Measurements from ENCODE around the gene COX8A.

COX8A gene

DNA sequence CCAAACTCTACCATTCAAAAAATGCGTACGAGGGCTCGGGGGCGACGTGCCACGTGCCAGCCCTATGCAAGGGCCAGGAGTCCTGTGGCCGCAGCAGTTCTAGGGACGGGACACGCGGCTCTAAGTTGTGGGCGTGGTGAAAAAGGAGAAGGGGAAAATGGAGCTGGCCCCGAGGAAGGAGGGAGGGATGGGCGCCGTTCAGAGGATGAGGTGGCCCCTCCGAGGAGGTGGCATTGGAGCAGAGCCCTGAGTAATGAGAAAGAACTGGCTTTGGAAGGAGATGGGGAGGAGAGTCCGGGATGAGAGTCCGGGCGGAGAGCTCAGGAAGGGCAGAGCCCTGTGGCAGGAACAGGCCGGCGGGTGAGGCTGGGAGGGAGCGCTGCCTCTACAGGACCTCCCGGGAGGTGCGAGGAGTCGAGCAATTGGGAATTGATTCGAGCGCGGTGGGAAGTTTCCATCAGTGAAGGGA, 32.8 kb downstream of the COX8A start:
- Histone ChIP-seq H3K56ac (ENCODE audit: low read length) (peak overlapping the region; percentile 15), H3K18ac (ENCODE audit: low read length) (no peak overlapping the region), H2BK120ac (ENCODE audit: low read depth, low read length) (no peak overlapping the region), H3K27ac (ENCODE audit: low read depth, low read length) (no peak overlapping the region), H3K4me2 (ENCODE audit: low read length) (peak overlapping the region; percentile 54), H2AK5ac (ENCODE audit: low read length) (no peak overlapping the region), H4K8ac (ENCODE audit: low read depth, low read length) (no peak overlapping the region), H4K5ac (ENCODE audit: low read length) (no peak overlapping the region), H3K27me3 (ENCODE audit: insufficient read depth, low read length, poor library complexity) (peaks cover 15% of the 10 kb centered on the region), H3K79me2 (ENCODE audit: control insufficient read depth, insufficient read depth, low read length) (no peaks in the 10 kb centered on the region), H2BK15ac (replicated peaks; ENCODE audit: low read depth) (no peak overlapping the region), H3K4me3 (ENCODE audit: low read length) (no peak overlapping the region), H3K4ac (ENCODE audit: low read depth, low read length) (no peak overlapping the region), H2BK5ac (ENCODE audit: low read length) (no peak overlapping the region), H3K9ac (ENCODE audit: low read length) (no peak overlapping the region), H3K4me1 (ENCODE audit: control insufficient read depth, low read depth, low read length) (no peaks in the 10 kb centered on the region), H3K23ac (ENCODE audit: low read length) (no peak overlapping the region), H3K79me1 (ENCODE audit: low read length) (no peaks in the 10 kb centered on the region), H3K36me3 (ENCODE audit: control insufficient read depth, insufficient read depth, low read length) (no peaks in the 10 kb centered on the region)
- DNase-seq, result peak; percentile 44
- WGBS (ENCODE audit: extremely low coverage, insufficient coverage, low lambda C conversion rate), result no CpG with 5 or more reads among the region's 27 CpGs

DNA sequence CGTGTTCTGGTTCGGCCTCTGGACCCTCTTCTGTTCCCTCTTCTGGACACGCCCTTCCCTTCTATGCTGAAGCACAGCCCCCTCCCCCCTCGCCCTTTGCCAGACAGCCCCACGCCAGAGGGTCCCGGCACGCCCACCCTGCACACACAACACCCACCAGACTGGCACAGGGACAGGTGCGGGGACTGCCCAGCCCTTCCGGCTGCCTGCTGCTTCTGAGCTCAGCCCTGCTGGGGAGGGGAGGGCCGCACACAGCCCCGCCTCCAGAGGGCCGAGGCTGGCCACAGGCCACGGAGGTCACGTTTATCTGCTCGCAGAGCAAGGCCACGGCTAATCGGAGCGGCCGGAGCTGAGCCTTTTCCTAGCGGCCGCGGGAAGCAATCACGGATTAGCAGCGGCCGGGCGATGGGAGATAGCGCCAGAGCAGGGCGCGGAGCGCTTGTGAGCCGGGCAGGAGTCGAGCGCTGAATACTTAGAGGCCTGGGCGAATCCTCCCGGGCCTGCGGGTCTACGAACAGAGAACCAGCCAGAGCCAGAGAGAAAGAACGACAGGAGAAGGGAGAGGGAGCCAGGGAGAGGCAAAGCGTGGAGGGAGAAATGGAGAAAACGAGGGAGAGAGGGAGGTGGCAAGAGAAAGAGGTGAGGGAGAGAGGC, 33.3 kb downstream of the COX8A start:
- Histone ChIP-seq H3K9ac (ENCODE audit: low read length) (peak overlapping the region; percentile 42), H3K79me2 (ENCODE audit: control insufficient read depth, insufficient read depth, low read length) (no peaks in the 10 kb centered on the region), H3K4me3 (ENCODE audit: low read length) (no peak overlapping the region), H3K4me1 (ENCODE audit: control insufficient read depth, low read depth, low read length) (no peaks in the 10 kb centered on the region), H3K23ac (ENCODE audit: low read length) (no peak overlapping the region), H4K8ac (ENCODE audit: low read depth, low read length) (no peak overlapping the region), H3K4me2 (ENCODE audit: low read length) (peak overlapping the region; percentile 54), H3K4ac (ENCODE audit: low read depth, low read length) (no peak overlapping the region), H3K27ac (ENCODE audit: low read depth, low read length) (no peak overlapping the region), H2AK5ac (ENCODE audit: low read length) (no peak overlapping the region), H2BK120ac (ENCODE audit: low read depth, low read length) (no peak overlapping the region), H2BK5ac (ENCODE audit: low read length) (no peak overlapping the region), H3K36me3 (ENCODE audit: control insufficient read depth, insufficient read depth, low read length) (no peaks in the 10 kb centered on the region), H3K56ac (ENCODE audit: low read length) (peak overlapping the region; percentile 34), H4K5ac (ENCODE audit: low read length) (no peak overlapping the region), H3K27me3 (ENCODE audit: insufficient read depth, low read length, poor library complexity) (peaks cover 15% of the 10 kb centered on the region), H3K18ac (ENCODE audit: low read length) (no peak overlapping the region), H3K79me1 (ENCODE audit: low read length) (no peaks in the 10 kb centered on the region), H2BK15ac (replicated peaks; ENCODE audit: low read depth) (no peak overlapping the region)
- WGBS (ENCODE audit: extremely low coverage, insufficient coverage, low lambda C conversion rate), result no CpG with 5 or more reads among the region's 40 CpGs
- DNase-seq, result peak; percentile 83

DNA sequence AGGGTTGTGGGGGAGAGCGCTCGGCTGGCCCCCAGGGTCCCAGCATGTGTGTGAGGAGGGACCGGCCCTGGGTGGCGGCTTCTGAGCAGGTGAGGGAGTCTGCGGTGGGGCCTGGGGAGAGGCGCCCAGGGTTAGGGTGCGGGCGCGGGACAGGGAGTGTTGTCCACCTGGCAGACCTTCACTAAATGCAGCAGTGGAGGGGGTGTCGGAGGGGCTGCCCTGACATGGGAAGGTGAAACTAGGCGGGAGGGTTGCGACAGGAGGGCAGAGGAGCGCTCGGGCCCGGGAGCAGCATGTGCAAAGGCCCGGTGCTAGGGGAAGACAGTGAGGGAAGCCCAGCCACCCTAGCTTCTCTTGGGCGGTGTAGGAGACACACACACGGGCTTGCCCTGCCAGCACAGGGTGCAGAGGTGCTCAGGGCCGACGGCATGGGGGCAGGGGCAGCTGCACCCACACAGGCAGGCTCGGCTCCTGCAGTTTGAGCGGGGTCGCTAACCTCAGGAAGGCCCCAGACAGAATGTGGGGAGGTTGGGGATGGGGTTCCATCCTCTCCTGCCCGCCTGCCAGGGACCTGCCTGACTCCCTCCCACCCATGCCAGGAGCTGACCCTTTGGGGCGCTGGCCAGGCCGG, 34.0 kb downstream of the COX8A start:
- Histone ChIP-seq H3K4me2 (ENCODE audit: low read length) (no peak overlapping the region), H2BK120ac (ENCODE audit: low read depth, low read length) (no peak overlapping the region), H2BK5ac (ENCODE audit: low read length) (no peak overlapping the region), H3K56ac (ENCODE audit: low read length) (peak overlapping the region; percentile 34), H3K4ac (ENCODE audit: low read depth, low read length) (no peak overlapping the region), H2BK15ac (replicated peaks; ENCODE audit: low read depth) (no peak overlapping the region), H3K27ac (ENCODE audit: low read depth, low read length) (no peak overlapping the region), H3K4me3 (ENCODE audit: low read length) (no peak overlapping the region), H3K79me1 (ENCODE audit: low read length) (no peaks in the 10 kb centered on the region), H3K9ac (ENCODE audit: low read length) (peak overlapping the region; percentile 42), H3K23ac (ENCODE audit: low read length) (no peak overlapping the region), H3K18ac (ENCODE audit: low read length) (no peak overlapping the region), H3K4me1 (ENCODE audit: control insufficient read depth, low read depth, low read length) (no peaks in the 10 kb centered on the region), H4K8ac (ENCODE audit: low read depth, low read length) (no peak overlapping the region), H4K5ac (ENCODE audit: low read length) (no peak overlapping the region), H3K27me3 (ENCODE audit: insufficient read depth, low read length, poor library complexity) (peaks cover 15% of the 10 kb centered on the region), H3K79me2 (ENCODE audit: control insufficient read depth, insufficient read depth, low read length) (no peaks in the 10 kb centered on the region), H2AK5ac (ENCODE audit: low read length) (no peak overlapping the region), H3K36me3 (ENCODE audit: control insufficient read depth, insufficient read depth, low read length) (no peaks in the 10 kb centered on the region)
- WGBS (ENCODE audit: extremely low coverage, insufficient coverage, low lambda C conversion rate), result no CpG with 5 or more reads among the region's 26 CpGs
- DNase-seq, result no peak

DNA sequence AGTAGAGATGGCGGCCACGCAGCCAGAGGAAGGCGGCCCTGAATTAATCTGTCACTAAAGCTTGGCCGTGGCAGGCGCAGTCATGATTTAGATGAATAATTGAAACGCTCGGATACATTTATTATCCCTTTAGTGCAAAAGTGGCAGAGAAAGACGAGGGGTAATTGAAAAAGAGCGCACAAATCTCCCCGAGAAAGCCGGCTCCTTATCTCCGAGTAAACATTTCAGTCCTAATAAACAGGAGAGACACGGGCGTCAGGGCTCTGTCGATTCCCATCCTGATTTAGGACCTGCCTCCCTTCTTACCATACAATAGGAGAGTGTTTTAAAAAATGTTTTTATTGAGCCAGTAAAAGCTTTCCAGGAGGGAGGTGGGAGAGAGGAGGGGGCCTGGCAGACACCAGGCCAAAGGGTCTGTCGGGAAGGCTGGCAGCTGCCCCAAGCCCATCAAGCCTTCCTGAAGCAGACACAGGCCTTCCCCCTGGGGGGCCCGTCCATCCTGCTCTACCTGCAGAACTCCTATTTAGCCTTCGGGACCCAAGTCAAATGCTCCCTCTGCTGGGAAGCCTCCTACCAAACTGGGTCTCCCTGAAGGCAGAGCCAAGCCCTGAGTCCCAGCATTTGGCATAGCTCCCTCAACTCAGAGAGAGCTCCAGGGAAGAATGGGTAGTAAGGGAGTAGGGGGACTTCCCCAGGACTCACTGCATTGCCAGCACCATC, 34.7 kb downstream of the COX8A start:
- no peaks in the 10 kb centered on the region for H3K4me1 ChIP-seq (ENCODE audit: control insufficient read depth, low read depth, low read length)
- DNase-seq, result peak; percentile 49
- H2BK5ac ChIP-seq (ENCODE audit: low read length), result no peak overlapping the region
- no peaks in the 10 kb centered on the region for H3K79me1 ChIP-seq (ENCODE audit: low read length)
- H2BK120ac ChIP-seq (ENCODE audit: low read depth, low read length), result no peak overlapping the region
- no peak overlapping the region for H3K4ac ChIP-seq (ENCODE audit: low read depth, low read length)
- H3K56ac ChIP-seq (ENCODE audit: low read length), result no peak overlapping the region
- no peak overlapping the region for H2BK15ac ChIP-seq (replicated peaks; ENCODE audit: low read depth)
- no peak overlapping the region for H4K5ac ChIP-seq (ENCODE audit: low read length)
- H3K79me2 ChIP-seq (ENCODE audit: control insufficient read depth, insufficient read depth, low read length), result no peaks in the 10 kb centered on the region
- WGBS (ENCODE audit: extremely low coverage, insufficient coverage, low lambda C conversion rate), result no CpG with 5 or more reads among the region's 18 CpGs
- H2AK5ac ChIP-seq (ENCODE audit: low read length), result no peak overlapping the region
- no peak overlapping the region for H3K4me2 ChIP-seq (ENCODE audit: low read length)
- H3K4me3 ChIP-seq (ENCODE audit: low read length), result no peak overlapping the region
- H3K18ac ChIP-seq (ENCODE audit: low read length), result no peak overlapping the region
- H4K8ac ChIP-seq (ENCODE audit: low read depth, low read length), result no peak overlapping the region
- no peak overlapping the region for H3K9ac ChIP-seq (ENCODE audit: low read length)
- H3K23ac ChIP-seq (ENCODE audit: low read length), result no peak overlapping the region
- H3K36me3 ChIP-seq (ENCODE audit: control insufficient read depth, insufficient read depth, low read length), result no peaks in the 10 kb centered on the region
- H3K27me3 ChIP-seq (ENCODE audit: insufficient read depth, low read length, poor library complexity), result peaks cover 15% of the 10 kb centered on the region
- no peak overlapping the region for H3K27ac ChIP-seq (ENCODE audit: low read depth, low read length)

DNA sequence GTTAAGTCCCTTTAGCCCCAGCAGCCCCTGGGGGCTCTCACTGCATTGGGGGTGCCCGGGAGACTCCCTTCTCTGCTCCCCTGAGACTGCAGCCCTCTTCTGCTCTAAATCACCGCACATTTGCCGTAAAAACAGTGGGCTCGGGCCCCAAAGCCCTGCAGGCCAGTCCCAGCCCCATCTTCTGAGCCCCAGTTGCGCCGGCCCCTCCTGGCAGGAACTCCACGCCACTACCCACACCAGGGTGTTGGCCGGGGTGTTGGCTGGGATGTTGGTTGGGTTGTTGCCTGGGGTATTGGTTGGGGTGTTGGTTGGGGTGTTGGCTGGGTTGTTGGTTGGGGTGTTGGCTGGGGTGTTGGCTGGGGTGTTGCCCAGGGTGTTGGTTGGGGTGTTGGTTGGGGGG, 35.3 kb downstream of the COX8A start:
- Histone ChIP-seq H3K23ac (ENCODE audit: low read length) (no peak overlapping the region), H3K36me3 (ENCODE audit: control insufficient read depth, insufficient read depth, low read length) (no peaks in the 10 kb centered on the region), H3K56ac (ENCODE audit: low read length) (no peak overlapping the region), H3K4me2 (ENCODE audit: low read length) (no peak overlapping the region), H2BK5ac (ENCODE audit: low read length) (no peak overlapping the region), H3K4me3 (ENCODE audit: low read length) (no peak overlapping the region), H3K27me3 (ENCODE audit: insufficient read depth, low read length, poor library complexity) (peaks cover 15% of the 10 kb centered on the region), H3K79me2 (ENCODE audit: control insufficient read depth, insufficient read depth, low read length) (no peaks in the 10 kb centered on the region), H3K79me1 (ENCODE audit: low read length) (no peaks in the 10 kb centered on the region), H3K27ac (ENCODE audit: low read depth, low read length) (no peak overlapping the region), H3K18ac (ENCODE audit: low read length) (no peak overlapping the region), H3K4me1 (ENCODE audit: control insufficient read depth, low read depth, low read length) (no peaks in the 10 kb centered on the region), H4K8ac (ENCODE audit: low read depth, low read length) (no peak overlapping the region), H2BK15ac (replicated peaks; ENCODE audit: low read depth) (no peak overlapping the region), H3K9ac (ENCODE audit: low read length) (no peak overlapping the region), H3K4ac (ENCODE audit: low read depth, low read length) (no peak overlapping the region), H4K5ac (ENCODE audit: low read length) (no peak overlapping the region), H2BK120ac (ENCODE audit: low read depth, low read length) (no peak overlapping the region), H2AK5ac (ENCODE audit: low read length) (no peak overlapping the region)
- no CpG with 5 or more reads among the region's 8 CpGs for WGBS (ENCODE audit: extremely low coverage, insufficient coverage, low lambda C conversion rate)
- DNase-seq, result no peak

Measured in mesendoderm (in vitro differentiated cells).